ENCODE data around the gene HS3ST2.
"Not testable (repeated sequence)": the region's sequence is repeated elsewhere in the genome, so short reads cannot be mapped to it uniquely, and the experiment has no call there.

Gene HS3ST2

GRCh38 chr16:22814711-22815105, 746 bp downstream of the HS3ST2 start:
- peak; percentile 41 for DNase-seq

DNA sequence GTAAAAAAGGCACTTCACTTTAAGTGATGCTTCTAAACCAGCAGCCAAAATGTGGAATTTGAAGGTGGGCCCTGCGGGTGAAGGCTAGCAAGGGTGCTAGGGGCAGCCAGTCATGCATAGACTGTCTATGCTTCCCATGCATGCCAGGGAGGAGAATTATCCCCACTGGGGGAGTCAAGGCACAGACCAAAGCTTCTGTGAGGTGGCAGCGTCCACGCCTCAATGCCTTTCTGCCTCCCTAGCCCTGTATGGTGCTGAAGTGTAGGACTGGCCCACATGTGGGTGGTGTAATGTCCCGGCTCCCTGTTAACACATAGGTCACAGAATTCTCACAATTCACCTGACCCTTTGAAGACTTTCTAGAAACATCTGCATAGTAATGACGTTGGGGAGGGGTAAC, 1.9 kb downstream of the HS3ST2 start:
- DNase-seq, result no peak

DNA sequence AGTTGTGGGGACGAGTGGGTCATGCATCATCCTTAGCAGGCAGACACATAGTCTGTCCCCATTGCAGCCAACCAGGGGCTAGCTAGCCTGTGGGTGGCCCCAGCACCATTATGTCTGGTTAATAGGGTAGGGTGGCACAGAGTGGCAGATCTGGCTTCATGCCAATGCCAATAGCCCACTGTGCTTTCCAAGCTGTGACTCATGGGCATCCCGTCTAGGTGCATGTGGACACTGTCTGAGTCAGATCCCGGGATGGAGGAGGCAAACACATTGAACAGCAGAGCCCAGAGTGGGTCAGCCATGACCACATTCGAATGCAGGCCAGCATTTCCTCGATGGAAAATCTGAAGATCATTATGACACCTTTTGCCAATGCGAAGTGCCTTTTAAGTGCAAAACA, 2.5 kb downstream of the HS3ST2 start:
- DNase-seq, result no peak

DNA sequence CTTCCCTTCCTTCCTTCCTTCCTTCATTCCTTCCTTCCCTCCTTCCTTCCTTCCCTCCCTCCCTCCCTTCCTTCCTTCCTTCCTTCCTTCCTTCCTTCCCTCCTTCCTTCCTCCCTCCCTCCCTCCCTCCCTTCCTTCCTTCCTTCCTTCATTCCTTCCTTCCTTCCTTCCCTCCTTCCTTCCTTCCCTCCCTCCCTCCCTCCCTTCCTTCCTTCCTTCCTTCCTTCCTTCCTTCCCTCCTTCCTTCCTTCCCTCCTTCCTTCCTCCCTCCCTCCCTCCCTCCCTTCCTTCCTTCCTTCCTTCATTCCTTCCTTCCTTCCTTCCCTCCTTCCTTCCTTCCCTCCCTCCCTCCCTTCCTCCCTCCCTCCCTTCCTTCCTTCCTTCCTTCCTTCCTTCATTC, 4.8 kb downstream of the HS3ST2 start:
- not testable (repeated sequence) for DNase-seq

GRCh38 chr16:22838681-22839080, 24.7 kb downstream of the HS3ST2 start:
- DNase-seq, result no peak

DNA sequence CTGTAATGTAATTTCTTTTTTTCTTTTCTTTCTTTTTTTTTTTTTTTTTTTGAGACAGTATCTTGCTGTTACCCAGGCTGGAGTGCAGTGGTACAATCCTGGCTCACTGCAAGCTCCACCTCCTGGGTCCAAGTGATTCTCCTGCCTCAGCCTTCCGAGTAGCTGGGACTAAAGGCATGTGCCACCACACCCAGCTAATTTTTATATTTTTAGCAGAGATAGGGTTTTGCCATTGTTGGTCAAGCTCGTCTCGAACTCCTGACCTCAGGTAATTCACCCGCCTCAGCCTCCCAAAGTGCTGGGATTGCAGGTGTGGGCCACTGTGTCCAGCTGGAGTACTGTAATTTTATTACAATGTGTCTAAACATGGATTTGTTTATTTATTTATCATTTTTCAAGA, 28.1 kb downstream of the HS3ST2 start:
- not testable (repeated sequence) for DNase-seq

- no peak for DNase-seq
These were observed 29.2 kb downstream of the HS3ST2 start for GRCh38 chr16:22843122-22843521.

DNA sequence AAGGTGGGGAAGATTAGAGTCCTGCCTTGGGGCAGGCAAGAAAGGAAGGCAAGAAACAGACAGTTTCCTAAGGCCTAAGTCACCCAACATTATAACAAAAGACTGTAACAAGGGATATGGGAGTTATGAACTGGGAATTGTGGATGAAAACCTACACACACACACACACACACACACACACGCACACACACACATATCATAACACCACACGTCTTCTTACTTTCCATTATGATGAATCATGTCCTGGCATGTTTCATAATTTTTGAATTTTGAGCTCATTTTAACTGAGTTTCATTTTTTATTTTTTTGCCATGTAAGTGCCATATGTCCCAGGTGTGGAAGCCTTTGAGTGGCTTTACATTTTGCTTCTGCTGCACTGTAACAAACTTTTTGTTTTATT, 29.9 kb downstream of the HS3ST2 start:
- DNase-seq, result no peak

- no peak for DNase-seq
These were observed 30.5 kb downstream of the HS3ST2 start for GRCh38 chr16:22844416-22844815.

GRCh38 chr16:22847100-22847499, 33.1 kb downstream of the HS3ST2 start:
- no peak for DNase-seq

- DNase-seq, result no peak
These were observed 33.7 kb downstream of the HS3ST2 start for GRCh38 chr16:22847690-22848089.

GRCh38 chr16:22848451-22848850, 34.5 kb downstream of the HS3ST2 start:
- DNase-seq, result no peak

GRCh38 chr16:22849517-22849916, 35.6 kb downstream of the HS3ST2 start:
- DNase-seq, result no peak

DNA sequence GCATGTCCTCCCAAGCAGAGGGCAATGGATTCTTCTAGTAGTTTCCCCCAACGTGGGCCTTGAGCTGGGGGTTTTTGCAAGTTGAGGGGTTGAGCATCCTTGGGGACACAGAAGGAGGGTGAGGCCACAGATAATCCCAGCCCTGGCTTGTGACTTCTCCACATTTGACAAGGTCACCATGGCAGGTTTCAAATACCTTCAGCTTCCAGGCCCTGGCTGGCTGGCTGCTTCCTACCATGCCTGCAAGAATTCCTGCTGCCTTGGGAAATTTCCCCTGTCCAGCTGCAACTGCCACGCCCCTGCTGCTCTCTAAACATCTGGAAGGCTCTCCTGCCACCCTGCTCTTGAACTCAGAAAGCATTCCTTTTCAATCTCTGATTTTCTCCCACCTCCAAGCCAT, 41.3 kb downstream of the HS3ST2 start:
- no peak for DNase-seq

- peak; percentile 47 for DNase-seq
These were observed 43.5 kb downstream of the HS3ST2 start for GRCh38 chr16:22857296-22858025.

DNA sequence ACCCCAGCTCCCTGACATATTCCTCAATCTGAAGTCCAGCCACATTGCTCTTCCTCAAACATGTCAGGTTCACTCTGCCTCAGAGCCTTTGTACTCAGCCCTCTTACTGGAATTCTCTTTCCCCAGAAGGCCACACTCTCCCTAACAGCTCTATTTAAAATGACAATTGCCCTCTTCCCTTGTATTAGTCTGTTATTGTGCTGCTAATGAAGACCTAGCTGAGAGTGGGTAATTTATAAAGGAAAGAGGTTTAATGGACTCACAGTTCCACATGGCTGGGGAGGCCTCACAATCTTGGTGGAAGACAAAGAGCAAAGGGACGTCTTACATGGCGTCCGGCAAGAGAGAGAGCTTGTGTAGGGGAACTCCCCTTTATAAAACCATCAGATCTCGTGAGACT, 46.0 kb downstream of the HS3ST2 start:
- no peak for DNase-seq

DNA sequence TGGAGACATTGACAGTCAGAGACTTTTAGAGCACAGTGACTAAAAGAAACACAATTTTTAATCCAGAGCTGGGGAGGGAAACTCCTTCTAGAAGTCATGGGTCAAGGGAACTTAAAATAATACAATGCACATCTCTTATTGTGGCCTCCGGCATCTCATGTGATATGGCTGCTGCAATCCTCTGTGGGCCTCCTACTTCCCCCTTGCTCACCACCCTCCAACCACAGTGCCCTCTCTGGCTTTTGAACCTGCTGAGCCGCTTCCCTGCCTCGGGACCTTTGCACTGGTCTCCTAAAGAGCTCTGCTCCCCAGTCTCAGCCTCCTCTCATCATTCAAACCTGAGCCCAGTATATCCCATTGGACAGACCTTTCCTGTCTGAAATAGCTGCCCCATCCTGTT, 47.6 kb downstream of the HS3ST2 start:
- no peak for DNase-seq

DNA sequence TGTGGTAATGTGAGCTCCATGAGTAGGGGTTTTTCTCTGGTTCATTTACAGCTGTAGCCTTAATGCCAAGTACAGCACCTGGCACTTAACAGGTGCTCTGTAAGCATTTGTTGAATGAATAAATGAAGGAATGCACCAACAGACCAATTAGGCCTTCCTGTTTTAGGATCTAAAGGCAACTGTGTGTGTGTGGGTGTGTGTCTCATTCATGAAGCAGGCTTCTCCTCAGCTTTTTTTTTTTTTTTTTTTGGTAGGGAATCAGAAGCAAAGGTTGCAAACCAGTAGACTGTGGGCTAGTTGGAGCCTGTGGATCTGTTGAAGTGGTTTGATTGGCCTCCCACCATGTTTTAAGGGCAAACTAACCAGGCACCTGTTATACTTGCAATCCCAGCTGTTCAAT, 48.1 kb downstream of the HS3ST2 start:
- DNase-seq, result no peak

DNA sequence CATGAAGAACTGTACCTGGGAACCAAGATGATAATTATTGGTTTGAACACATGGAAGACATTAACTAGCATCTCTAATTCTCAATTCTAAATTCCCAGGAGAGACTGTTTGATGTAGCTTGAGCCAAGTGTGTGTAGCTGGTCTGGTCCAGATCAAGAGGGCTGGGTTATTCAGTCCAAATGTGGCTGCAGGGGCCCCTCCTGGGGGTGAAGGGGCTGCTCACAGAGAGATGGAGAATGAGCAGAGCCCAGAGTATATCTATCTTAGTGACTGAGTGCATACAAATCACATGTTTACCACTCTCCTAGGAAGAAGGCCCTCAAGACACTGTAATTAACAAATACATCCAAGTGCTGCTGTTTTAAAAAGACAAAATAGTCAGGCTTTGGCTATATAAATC, 50.4 kb downstream of the HS3ST2 start:
- DNase-seq, result no peak

DNA sequence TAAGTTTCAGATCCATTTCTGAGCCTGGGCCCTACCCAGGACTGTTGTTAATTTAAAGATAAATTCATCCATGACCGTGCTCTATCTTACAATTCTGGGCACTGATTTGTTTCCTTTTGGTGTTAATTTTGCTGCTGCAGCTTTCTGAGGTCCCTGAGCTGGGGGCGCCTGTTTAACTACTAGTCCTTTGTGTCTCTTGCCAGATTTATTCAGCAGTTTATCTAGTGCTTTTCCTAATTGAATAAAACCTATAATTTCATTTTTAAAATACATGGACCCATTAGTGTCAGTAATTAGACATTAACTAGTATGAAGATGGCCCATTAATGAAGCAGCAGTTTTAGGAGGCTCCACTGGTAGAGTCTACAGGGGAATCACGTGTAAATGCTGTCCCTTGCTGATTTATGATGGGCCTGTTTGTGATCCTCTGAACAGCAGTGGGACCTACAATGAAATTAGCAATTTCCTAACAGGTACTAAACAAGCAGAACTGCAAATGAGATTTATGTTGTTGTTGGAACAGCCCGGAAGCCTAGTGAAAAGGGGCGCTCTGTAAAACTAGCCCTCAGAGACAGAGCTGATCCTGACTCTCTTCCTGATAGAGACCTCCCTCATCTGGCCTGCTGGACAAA, 54.7 kb downstream of the HS3ST2 start:
- DNase-seq, result no peak

GRCh38 chr16:22871861-22872260, 57.9 kb downstream of the HS3ST2 start:
- no peak for DNase-seq

DNA sequence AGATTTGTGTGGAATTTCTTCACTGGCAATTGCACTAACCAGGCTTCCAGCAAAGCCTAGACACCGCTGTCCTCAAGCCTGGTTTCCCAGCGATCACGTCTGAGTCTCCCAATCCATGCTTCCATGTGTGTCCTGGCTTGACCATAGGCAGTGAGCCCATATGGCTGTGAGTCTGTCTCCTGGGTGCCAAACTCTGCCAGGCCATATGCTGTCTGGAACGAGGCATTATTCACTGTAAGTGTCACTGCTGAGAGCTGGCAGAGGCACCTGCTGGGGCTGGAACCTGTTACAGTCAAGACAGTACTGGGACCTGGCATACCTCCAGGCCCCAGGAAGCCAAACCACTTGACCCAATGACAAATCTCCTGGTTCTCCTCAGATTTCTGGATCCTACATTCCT, 60.4 kb downstream of the HS3ST2 start:
- no peak for DNase-seq

GRCh38 chr16:22878955-22879354, 65.0 kb downstream of the HS3ST2 start:
- no peak for DNase-seq

- DNase-seq, result no peak
These were observed 65.5 kb downstream of the HS3ST2 start for GRCh38 chr16:22879466-22879865.

DNA sequence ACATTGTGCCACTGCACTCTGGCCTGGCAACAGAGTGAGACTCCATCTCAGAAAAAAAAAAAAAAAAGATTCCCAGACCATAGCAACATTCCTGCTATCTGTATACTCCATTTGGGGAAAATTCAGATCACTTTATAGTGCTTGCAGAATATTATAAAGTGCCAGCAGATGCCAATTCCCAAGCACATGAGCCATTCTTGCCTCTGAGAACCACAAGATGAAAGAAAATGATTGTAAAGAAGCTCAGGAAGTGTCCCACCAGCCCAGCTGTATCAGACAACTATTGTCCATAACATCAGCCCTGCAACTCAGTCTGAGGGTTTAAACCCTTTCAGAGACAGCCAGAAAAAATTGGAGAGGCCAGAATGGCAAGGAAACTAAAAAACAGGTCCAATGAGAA, 69.0 kb downstream of the HS3ST2 start:
- DNase-seq, result no peak

All from retina (tissue), 1 donor.